Measurements from ENCODE around the gene PLA2G1B.

Gene PLA2G1B

GRCh38 chr12:120323772-120324171, 3.8 kb downstream of the PLA2G1B start:
- no peak for DNase-seq

GRCh38 chr12:120321382-120322202, 6.0 kb downstream of the PLA2G1B start:
- DNase-seq: no peak

GRCh38 chr12:120317224-120318105, 10.1 kb downstream of the PLA2G1B start:
- peak; percentile 100 for DNase-seq

GRCh38 chr12:120316798-120317223, 10.8 kb downstream of the PLA2G1B start:
- DNase-seq: no peak

- no peak for DNase-seq
These were observed 13.4 kb downstream of the PLA2G1B start for GRCh38 chr12:120314220-120314619.

GRCh38 chr12:120301962-120302815, 25.4 kb downstream of the PLA2G1B start, which contains the start of gene SIRT4:
SIRT4 (plus strand) TSS chr12:120302321; CDS start chr12:120303562, 1,241 bp downstream.
- DNase-seq: peak; percentile 88

GRCh38 chr12:120292661-120293531, 34.7 kb downstream of the PLA2G1B start, which contains the start of gene RNU4-1:
RNU4-1 (minus strand) TSS chr12:120293237.
- peak; percentile 63 for DNase-seq

GRCh38 chr12:120292411-120292660, 35.2 kb downstream of the PLA2G1B start:
- DNase-seq: no peak

GRCh38 chr12:120290609-120291305, 36.8 kb downstream of the PLA2G1B start:
- peak; percentile 18 for DNase-seq

GRCh38 chr12:120287491-120287890, 40.1 kb downstream of the PLA2G1B start:
- no peak for DNase-seq

- no peak for DNase-seq
These were observed 40.6 kb downstream of the PLA2G1B start for GRCh38 chr12:120286768-120287490.

- no peak for DNase-seq
These were observed 43.2 kb downstream of the PLA2G1B start for GRCh38 chr12:120284381-120284780.

GRCh38 chr12:120283318-120283717, 44.3 kb downstream of the PLA2G1B start:
- DNase-seq: no peak

GRCh38 chr12:120278137-120279069, 49.2 kb downstream of the PLA2G1B start:
- DNase-seq: no peak

GRCh38 chr12:120276734-120277133, 50.8 kb downstream of the PLA2G1B start:
- DNase-seq: no peak
